HL-60 (cell line): ENCODE data around the gene TUBB4A.

Source experiments
- DNase-seq, 2 experiments: peaks; one replicate each; pipeline ENCODE4 v3.0.0-alpha.2; 2010 to 2020; ENCODE audit warnings: low read depth in 1 of 2, low spot score in 1 of 2
- H3K27ac ChIP-seq: fragments of 250-450 bp; sonication (Bioruptor Pico); replicated peaks from 2 replicates; pipeline ENCODE4 v1.5.1; 2020; ENCODE audit warnings: mild to moderate bottlenecking, moderate library complexity
- H3K27me3 ChIP-seq: fragments of 250-450 bp; sonication (Bioruptor Pico); 2 replicates; pipeline ENCODE4 v1.5.1; 2021; ENCODE audit warnings: mild to moderate bottlenecking, moderate library complexity; ENCODE audit not compliant: insufficient read depth, poor library complexity, severe bottlenecking
- H3K4me3 ChIP-seq: replicated peaks from 2 replicates; pipeline ENCODE4 v1.5.1; 2011; ENCODE audit warnings: mild to moderate bottlenecking, control low read depth, low read length; ENCODE audit not compliant: insufficient read depth
- GABPA ChIP-seq: IDR thresholded peaks from 2 replicates; pipeline ENCODE4 v1.6.1; 2012; ENCODE audit warnings: low read depth
- POLR2AphosphoS5 ChIP-seq: IDR thresholded peaks from 2 replicates; pipeline ENCODE4 v1.6.1; 2012; ENCODE audit warnings: low read depth
- SPI1 ChIP-seq: IDR thresholded peaks from 2 replicates; pipeline ENCODE4 v1.6.1; 2012; ENCODE audit warnings: low read depth, mild to moderate bottlenecking, borderline replicate concordance
- TF ChIP-seq, protein P1 (sequence below): IDR thresholded peaks from 2 replicates; pipeline ENCODE4 v1.6.1; 2012; ENCODE audit warnings: low read depth; ENCODE audit not compliant: insufficient replicate concordance
- TF ChIP-seq, protein P2 (sequence below): IDR thresholded peaks from one replicate; pipeline ENCODE4 v1.5.1; 2011; ENCODE audit warnings: low read length, control low read depth, inconsistent platforms; ENCODE audit not compliant: insufficient read depth

The TUBB4A gene

DNA sequence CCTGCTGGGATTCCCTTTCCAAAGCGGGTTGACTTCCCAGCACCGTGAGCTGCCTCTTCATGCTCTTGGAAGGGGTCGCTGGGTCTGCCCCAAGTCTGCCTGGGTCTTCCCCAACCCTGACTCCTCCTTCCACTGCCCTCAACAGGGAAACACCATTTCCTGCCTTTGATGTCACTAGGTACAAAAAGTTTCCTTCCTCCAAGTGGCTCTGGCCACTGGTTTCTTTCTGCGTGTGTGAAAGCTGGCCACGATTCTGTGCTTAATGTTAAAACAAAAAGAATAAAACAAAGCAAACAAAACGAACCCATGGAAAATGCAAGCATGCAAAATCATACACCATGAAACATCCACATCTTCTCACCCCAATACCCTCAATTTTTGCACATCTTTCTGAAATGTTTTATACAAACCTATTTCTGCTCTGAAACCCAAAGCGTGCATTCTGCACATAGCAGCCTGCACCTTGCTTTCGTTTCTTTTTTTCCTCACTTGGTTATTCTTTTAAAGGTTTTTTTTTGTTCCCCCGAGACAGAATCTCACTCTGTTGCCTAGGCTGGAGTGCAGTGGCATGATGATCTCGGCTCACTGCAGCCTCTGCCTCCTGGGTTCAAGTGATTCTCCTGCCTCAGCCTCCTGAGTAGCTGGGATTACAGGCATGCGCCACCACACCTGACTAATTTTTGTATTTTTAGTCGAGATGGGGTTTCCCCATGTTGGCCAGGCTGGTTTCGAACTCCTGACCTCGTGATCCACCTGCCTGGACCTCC lies 16.2 kb upstream of the TUBB4A start:
- no peak overlapping the region for H3K27ac ChIP-seq
- TF ChIP-seq, protein P1, sequence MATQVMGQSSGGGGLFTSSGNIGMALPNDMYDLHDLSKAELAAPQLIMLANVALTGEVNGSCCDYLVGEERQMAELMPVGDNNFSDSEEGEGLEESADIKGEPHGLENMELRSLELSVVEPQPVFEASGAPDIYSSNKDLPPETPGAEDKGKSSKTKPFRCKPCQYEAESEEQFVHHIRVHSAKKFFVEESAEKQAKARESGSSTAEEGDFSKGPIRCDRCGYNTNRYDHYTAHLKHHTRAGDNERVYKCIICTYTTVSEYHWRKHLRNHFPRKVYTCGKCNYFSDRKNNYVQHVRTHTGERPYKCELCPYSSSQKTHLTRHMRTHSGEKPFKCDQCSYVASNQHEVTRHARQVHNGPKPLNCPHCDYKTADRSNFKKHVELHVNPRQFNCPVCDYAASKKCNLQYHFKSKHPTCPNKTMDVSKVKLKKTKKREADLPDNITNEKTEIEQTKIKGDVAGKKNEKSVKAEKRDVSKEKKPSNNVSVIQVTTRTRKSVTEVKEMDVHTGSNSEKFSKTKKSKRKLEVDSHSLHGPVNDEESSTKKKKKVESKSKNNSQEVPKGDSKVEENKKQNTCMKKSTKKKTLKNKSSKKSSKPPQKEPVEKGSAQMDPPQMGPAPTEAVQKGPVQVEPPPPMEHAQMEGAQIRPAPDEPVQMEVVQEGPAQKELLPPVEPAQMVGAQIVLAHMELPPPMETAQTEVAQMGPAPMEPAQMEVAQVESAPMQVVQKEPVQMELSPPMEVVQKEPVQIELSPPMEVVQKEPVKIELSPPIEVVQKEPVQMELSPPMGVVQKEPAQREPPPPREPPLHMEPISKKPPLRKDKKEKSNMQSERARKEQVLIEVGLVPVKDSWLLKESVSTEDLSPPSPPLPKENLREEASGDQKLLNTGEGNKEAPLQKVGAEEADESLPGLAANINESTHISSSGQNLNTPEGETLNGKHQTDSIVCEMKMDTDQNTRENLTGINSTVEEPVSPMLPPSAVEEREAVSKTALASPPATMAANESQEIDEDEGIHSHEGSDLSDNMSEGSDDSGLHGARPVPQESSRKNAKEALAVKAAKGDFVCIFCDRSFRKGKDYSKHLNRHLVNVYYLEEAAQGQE, result no peak
- TF ChIP-seq SPI1, result no peak
- TF ChIP-seq, protein P2, sequence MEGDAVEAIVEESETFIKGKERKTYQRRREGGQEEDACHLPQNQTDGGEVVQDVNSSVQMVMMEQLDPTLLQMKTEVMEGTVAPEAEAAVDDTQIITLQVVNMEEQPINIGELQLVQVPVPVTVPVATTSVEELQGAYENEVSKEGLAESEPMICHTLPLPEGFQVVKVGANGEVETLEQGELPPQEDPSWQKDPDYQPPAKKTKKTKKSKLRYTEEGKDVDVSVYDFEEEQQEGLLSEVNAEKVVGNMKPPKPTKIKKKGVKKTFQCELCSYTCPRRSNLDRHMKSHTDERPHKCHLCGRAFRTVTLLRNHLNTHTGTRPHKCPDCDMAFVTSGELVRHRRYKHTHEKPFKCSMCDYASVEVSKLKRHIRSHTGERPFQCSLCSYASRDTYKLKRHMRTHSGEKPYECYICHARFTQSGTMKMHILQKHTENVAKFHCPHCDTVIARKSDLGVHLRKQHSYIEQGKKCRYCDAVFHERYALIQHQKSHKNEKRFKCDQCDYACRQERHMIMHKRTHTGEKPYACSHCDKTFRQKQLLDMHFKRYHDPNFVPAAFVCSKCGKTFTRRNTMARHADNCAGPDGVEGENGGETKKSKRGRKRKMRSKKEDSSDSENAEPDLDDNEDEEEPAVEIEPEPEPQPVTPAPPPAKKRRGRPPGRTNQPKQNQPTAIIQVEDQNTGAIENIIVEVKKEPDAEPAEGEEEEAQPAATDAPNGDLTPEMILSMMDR, result no peak
- no peak for TF ChIP-seq GABPA
- TF ChIP-seq POLR2AphosphoS5, result no peak
- H3K4me3 ChIP-seq, result no peak overlapping the region
- no peak for DNase-seq
- no peaks in the 10 kb centered on the region for H3K27me3 ChIP-seq

DNA sequence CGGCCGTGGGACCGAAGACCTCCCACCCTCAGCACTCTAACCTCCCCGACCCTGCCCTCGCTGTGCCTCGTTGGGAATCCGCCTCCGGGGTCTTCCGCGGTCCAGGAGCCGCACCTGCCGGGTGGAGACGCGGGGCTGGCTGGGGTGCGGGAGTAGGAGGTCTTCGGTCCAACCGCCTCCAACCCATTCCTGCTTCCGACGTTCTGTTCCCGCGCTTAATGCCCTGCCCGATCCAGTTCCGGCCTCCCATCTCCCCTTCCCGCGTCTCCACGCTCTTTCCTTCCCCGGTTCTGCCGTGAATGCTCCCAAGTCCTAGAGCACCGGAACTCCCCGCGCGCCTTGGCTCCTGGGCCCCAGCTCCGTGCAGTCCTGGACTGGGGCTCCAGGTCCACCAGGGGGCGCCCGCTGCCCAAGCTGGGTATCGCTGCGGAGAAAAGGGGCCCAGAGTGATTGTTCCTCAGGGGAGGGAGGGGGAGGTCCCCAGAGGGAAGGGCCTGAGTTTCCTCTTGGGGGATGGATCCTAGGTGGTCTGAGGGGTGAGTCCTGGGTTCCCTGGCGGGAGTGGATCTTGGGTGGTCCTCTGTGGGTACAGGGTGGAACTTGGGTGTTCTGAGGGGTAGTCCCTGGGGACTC lies 14.7 kb upstream of the TUBB4A start:
- Histone ChIP-seq H3K27me3 (no peaks in the 10 kb centered on the region), H3K4me3 (peak overlapping the region; percentile 68), H3K27ac (peak overlapping the region; percentile 31)
- TF ChIP-seq POLR2AphosphoS5, result no peak
- TF ChIP-seq, protein P1, result no peak
- TF ChIP-seq GABPA, result peak; percentile 55
- no peak for TF ChIP-seq SPI1
- TF ChIP-seq, protein P2, result peak; percentile 68
- DNase-seq, result peak in 1 of 2 experiments; percentile 88

DNA sequence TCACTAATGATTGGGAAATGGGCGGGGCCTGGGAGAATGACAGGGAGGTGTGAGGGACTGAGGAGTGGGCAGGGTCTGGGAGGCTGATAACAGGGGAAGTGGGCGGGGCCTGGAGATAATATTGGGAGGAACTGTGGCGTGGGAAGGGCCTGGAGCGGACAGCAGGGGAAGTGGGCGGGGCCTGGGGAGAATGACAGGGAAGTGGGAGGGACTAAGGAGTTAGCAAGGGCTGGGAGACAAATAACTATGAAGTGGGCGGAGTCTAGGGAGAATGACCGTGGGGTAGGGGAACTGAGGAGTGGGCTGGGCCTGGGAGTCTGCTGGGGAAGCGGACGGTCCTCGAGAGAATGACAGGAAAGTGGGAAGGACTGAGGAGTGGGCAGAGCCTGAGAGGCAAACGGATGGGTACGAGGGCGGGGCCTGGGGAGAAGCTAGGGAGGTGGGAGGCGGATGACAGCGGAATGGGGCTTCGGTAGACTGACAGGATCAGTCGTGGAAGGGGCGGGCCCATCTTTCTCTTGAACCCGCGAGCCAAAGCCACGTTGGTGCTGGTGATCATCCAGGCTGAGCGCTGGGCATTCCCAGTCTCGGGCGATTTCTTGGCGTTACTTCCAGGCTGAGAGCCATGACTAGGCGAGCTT lies 14.0 kb upstream of the TUBB4A start:
- TF ChIP-seq POLR2AphosphoS5 (0 out of 2 replicates have a peak, but pooled peaks have one; percentile 10), SPI1 (peak; percentile 97), GABPA (no peak)
- TF ChIP-seq, protein P1, result no peak
- TF ChIP-seq, protein P2, result no peak
- peak; percentile 92 to 95 for DNase-seq
- H3K27ac ChIP-seq, result peak overlapping the region; percentile 31

More for the DNA sequence above, 14.0 kb upstream of the TUBB4A start:
- Histone ChIP-seq H3K27me3 (no peaks in the 10 kb centered on the region), H3K4me3 (peak overlapping the region; percentile 68)
